HT1080 (cell line): Measurements from ENCODE around the gene BMP2K. TPM values are rescaled to one million over a fixed set of nuclear protein-coding genes. Genes with fewer than 3 reads are reported as not detected.

Experiments
- small RNA-seq: library from RNA; depleted of rRNA; stranded (forward); fragments of <200 nt; gene quantifications from one replicate; pipeline ENCODE3, GENCODE V24; 2014
- total RNA-seq: library from RNA; depleted of rRNA; stranded (reverse); fragments of >200 nt; shearing (Covaris generic); gene quantifications from 2 replicates; pipeline ENCODE4 v1.2.3, GENCODE V29; 2014; rRNA removed

Gene BMP2K
- total RNA-seq, 1 experiment from 2014 or later = 35.6 TPM

Small RNA genes lying within 50 kb of the gene (small RNA-seq; reads per million reads assigned to genes)
- not detected for gene AC098818.1
- not detected for gene MIR5096
- gene RN7SL127P = not detected

Other genes with a start within 250 kb of the BMP2K start
- 102 and 112 TPM in 2 replicates for gene ANXA3, start 224.6 kb upstream of the BMP2K start, total RNA-seq
- 21.3 and 26.4 TPM in 2 replicates for gene PAQR3, start 163.1 kb downstream of the BMP2K start, total RNA-seq